ENCODE data around the gene FAM234B. TPM values are rescaled to one million over a fixed set of nuclear protein-coding genes. Genes with fewer than 3 reads are reported as not detected.
"Not testable (repeated sequence)": the region's sequence is repeated elsewhere in the genome, so short reads cannot be mapped to it uniquely, and the experiment has no call there.

The FAM234B gene
- total RNA-seq, 1 experiment from 2014 or later = 13.3 TPM

DNA sequence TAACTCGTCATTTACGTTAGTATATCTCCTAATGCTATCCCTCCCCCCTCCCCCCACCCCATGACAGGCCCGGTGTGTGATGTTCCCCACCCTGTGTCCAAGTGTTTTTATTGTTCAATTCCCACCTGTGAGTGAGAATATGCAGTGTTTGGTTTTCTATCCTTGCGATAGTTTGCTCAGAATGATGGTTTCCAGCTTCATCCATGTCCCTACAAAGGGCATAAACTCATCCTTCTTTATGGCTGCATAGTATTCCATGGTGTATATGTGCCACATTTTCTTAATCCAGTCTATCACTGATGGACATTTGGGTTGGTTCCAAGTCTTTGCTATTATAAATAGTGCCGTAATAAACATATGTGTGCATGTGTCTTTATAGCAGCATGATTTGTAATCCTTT lies 39.5 kb downstream of the FAM234B start:
- DNase-seq = not testable (repeated sequence)

GRCh38 chr12:13084898-13085640 lies 40.9 kb downstream of the FAM234B start:
- DNase-seq = no peak
- Histone ChIP-seq H3K4me3 (ENCODE audit: insufficient read depth, low read depth, low read length) (no peak overlapping the region), H3K36me3 (replicated peaks; ENCODE audit: control insufficient read depth, insufficient read depth, low read length) (peaks cover 2% of the 10 kb centered on the region), H3K27me3 (ENCODE audit: control insufficient read depth, insufficient read depth, low read length) (no peaks in the 10 kb centered on the region)

More for the DNA sequence above, 39.5 kb downstream of the FAM234B start:
- H3K27me3 ChIP-seq (ENCODE audit: control insufficient read depth, insufficient read depth, low read length); H3K4me3 ChIP-seq (ENCODE audit: insufficient read depth, low read depth, low read length); H3K36me3 ChIP-seq (replicated peaks; ENCODE audit: control insufficient read depth, insufficient read depth, low read length): not testable (repeated sequence)

DNA sequence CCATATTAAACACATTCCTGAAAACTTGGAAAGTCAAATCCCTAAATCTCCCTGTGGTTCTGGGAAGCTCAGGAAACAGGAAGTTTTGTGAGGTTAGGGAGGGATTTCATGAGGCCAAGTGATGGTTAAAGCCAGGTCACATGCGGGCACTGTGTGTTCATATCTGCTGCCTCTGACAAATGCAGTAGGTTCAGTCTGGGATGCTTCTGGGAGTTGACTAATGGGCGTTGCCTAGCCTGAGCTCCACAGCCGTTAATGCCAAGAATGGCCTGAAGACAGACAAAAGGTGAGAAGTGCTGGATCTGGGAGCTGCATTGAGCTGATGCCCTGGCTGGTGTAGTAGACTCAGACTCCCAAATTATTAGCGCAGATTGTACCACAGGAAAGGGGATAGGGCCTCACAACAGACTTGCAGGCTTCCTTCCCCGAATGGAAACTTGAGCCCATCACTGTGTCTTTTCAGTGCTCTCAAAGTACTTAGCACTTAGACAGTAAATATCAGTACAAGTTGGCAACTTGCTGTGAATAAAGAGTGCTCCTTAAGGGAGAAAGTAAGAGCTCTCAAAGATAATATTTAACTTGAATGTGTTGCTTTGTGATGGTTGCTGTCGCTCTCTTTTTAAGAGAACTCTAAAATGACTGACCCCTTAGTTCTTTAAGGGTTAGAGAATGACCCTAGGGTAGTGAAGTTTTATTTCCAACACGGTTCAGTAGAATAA lies 41.9 kb downstream of the FAM234B start:
- H3K4me3 ChIP-seq (ENCODE audit: insufficient read depth, low read depth, low read length) = no peak overlapping the region
- no peaks in the 10 kb centered on the region; the same call in 1 of the 2 replicates for H3K36me3 ChIP-seq (replicated peaks; ENCODE audit: control insufficient read depth, insufficient read depth, low read length)
- DNase-seq = no peak
- no peaks in the 10 kb centered on the region for H3K27me3 ChIP-seq (ENCODE audit: control insufficient read depth, insufficient read depth, low read length)

DNA sequence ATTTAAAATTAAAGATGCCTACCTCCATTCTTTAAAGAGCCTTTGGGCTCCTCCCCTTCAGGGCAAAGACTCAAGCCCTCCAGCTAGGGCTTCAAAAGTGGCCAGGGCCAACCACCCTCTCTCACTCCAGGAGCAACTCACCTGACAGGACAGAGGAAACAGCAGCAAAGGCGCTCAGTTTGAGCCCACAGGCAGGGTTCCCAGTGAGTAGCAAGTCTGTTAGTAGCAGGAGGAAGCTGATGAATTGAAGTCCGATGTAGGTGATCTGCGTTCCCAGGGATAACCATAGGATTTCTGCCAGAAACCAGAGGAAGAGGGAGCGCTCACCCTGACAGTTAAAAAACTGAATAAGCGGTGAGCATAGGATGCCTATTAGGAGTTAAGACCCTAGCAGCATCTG lies 43.6 kb downstream of the FAM234B start:
- no peaks in the 10 kb centered on the region for H3K36me3 ChIP-seq (replicated peaks; ENCODE audit: control insufficient read depth, insufficient read depth, low read length)
- DNase-seq = no peak
- H3K27me3 ChIP-seq (ENCODE audit: control insufficient read depth, insufficient read depth, low read length) = no peaks in the 10 kb centered on the region
- no peak overlapping the region for H3K4me3 ChIP-seq (ENCODE audit: insufficient read depth, low read depth, low read length)

DNA sequence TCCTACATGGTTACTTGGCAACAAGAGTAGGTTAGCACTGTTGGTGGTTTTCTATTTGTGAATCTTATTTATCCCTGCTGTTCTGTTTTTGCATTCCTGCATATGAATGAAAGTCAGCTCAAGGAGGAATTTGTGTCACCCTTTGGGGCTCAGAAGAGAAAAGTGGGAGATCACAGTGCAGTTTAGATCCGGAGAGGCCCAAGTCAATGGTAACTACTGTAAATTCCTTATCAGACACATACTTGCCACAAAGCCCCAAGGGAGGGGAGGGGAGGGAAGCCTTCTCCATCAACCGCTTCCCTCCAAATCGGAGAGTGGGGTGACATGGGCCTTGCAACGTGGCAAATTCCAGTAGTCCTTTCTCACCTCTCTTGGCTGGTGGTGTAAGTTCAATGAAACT lies 44.3 kb downstream of the FAM234B start:
- peak; percentile 60 for DNase-seq
- Histone ChIP-seq H3K27me3 (ENCODE audit: control insufficient read depth, insufficient read depth, low read length) (no peaks in the 10 kb centered on the region), H3K36me3 (replicated peaks; ENCODE audit: control insufficient read depth, insufficient read depth, low read length) (no peaks in the 10 kb centered on the region), H3K4me3 (ENCODE audit: insufficient read depth, low read depth, low read length) (no peak overlapping the region)

DNA sequence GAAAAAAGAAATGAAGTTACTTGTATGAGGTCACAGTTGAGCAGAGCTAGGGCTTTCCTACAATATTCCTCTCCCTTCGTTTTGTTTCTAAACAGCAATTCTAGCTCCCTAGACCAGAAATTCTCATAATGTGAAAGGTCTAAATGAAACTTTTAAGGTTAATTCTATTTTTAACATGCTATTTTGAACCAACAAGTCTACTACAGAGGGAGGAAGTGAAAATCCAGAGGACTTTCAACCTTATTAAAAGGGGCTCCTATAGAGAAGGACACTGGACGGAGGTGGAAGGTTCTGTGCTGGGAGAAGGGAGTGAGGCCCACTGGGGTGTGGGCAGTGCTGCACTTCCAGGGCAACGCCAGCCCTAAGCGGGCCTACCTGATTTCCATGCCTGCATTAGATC lies 45.9 kb downstream of the FAM234B start:
- no peaks in the 10 kb centered on the region for H3K36me3 ChIP-seq (replicated peaks; ENCODE audit: control insufficient read depth, insufficient read depth, low read length)
- no peak overlapping the region for H3K4me3 ChIP-seq (ENCODE audit: insufficient read depth, low read depth, low read length)
- DNase-seq = no peak
- no peaks in the 10 kb centered on the region for H3K27me3 ChIP-seq (ENCODE audit: control insufficient read depth, insufficient read depth, low read length)

GRCh38 chr12:13091832-13092231 lies 47.7 kb downstream of the FAM234B start:
- DNase-seq = no peak
- H3K27me3 ChIP-seq (ENCODE audit: control insufficient read depth, insufficient read depth, low read length) = no peaks in the 10 kb centered on the region
- H3K4me3 ChIP-seq (ENCODE audit: insufficient read depth, low read depth, low read length) = no peak overlapping the region
- no peaks in the 10 kb centered on the region for H3K36me3 ChIP-seq (replicated peaks; ENCODE audit: control insufficient read depth, insufficient read depth, low read length)

GRCh38 chr12:13093191-13093847 lies 49.1 kb downstream of the FAM234B start:
- H3K4me3 ChIP-seq (ENCODE audit: insufficient read depth, low read depth, low read length) = no peak overlapping the region
- no peak for DNase-seq
- H3K36me3 ChIP-seq (replicated peaks; ENCODE audit: control insufficient read depth, insufficient read depth, low read length) = no peaks in the 10 kb centered on the region
- no peaks in the 10 kb centered on the region for H3K27me3 ChIP-seq (ENCODE audit: control insufficient read depth, insufficient read depth, low read length)

- Histone ChIP-seq H3K36me3 (replicated peaks; ENCODE audit: control insufficient read depth, insufficient read depth, low read length) (no peaks in the 10 kb centered on the region), H3K4me3 (ENCODE audit: insufficient read depth, low read depth, low read length) (no peak overlapping the region), H3K27me3 (ENCODE audit: control insufficient read depth, insufficient read depth, low read length) (no peaks in the 10 kb centered on the region)
- DNase-seq = no peak
Observed at GRCh38 chr12:13093848-13094220, 49.7 kb downstream of the FAM234B start.

GRCh38 chr12:13094367-13094766 lies 50.2 kb downstream of the FAM234B start:
- no peaks in the 10 kb centered on the region for H3K36me3 ChIP-seq (replicated peaks; ENCODE audit: control insufficient read depth, insufficient read depth, low read length)
- H3K4me3 ChIP-seq (ENCODE audit: insufficient read depth, low read depth, low read length) = no peak overlapping the region
- no peaks in the 10 kb centered on the region for H3K27me3 ChIP-seq (ENCODE audit: control insufficient read depth, insufficient read depth, low read length)
- DNase-seq = no peak

DNA sequence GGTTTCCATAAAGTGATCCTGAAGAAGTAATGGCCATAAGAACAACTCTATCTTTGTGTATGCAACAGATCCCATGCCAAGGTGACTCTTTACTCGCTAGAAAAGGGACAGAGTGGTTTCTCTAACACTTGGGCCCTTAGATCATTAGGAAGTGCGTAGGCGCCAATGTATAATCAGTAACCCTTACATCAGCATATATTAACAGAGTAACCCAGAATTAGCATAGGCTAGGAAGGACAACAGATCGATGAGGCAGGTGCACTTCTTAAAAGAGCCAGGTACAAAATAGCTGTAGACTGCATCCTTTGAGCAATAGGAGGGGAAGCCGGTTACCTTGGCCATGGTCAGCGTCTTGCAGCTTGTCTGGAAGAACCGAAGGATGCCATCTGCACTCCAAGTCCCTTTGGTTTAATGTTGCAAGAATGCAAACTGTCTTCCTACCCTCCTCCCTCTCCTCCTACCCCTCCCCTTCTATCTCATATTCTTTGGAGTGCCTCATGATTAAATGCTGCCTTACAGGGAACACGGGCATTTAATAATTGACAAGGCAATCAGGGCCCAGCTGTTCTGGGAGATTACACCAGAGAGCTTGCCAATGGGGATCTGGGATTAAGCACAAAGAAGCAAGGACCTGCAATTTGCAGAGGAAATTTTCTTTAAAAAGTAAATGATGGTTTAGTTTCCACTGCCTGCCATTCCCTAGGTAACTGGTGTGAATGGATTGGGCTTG lies 51.2 kb downstream of the FAM234B start:
- Histone ChIP-seq H3K4me3 (ENCODE audit: insufficient read depth, low read depth, low read length) (no peak overlapping the region), H3K36me3 (replicated peaks; ENCODE audit: control insufficient read depth, insufficient read depth, low read length) (no peaks in the 10 kb centered on the region), H3K27me3 (ENCODE audit: control insufficient read depth, insufficient read depth, low read length) (no peaks in the 10 kb centered on the region)
- no peak for DNase-seq

DNA sequence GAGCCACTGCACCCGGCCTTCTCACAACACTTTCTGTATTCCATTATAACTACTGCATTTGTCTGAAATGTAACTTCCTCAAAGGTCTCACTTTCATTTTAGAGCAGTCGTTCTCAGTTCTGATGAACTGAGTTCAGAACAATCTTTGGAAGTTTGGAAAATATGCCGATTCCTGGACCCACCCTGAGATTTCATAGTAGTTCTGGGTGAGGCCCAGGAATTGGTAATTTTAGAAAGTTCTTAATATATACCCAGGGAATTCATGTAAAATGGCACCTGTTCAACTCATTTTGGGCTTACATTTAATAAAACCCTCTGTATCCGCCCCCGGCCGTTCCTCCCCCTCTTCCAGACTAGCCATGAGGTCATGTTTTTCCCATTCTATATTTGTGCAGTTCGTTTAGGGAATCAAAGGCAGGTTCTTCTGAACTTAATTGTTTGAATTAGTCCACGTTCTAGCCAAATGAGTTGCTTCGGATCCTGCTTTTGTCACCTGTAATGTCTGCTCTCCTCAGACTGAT lies 53.4 kb downstream of the FAM234B start:
- no peaks in the 10 kb centered on the region for H3K27me3 ChIP-seq (ENCODE audit: control insufficient read depth, insufficient read depth, low read length)
- H3K4me3 ChIP-seq (ENCODE audit: insufficient read depth, low read depth, low read length) = no peak overlapping the region
- H3K36me3 ChIP-seq (replicated peaks; ENCODE audit: control insufficient read depth, insufficient read depth, low read length) = no peaks in the 10 kb centered on the region
- no peak for DNase-seq

DNA sequence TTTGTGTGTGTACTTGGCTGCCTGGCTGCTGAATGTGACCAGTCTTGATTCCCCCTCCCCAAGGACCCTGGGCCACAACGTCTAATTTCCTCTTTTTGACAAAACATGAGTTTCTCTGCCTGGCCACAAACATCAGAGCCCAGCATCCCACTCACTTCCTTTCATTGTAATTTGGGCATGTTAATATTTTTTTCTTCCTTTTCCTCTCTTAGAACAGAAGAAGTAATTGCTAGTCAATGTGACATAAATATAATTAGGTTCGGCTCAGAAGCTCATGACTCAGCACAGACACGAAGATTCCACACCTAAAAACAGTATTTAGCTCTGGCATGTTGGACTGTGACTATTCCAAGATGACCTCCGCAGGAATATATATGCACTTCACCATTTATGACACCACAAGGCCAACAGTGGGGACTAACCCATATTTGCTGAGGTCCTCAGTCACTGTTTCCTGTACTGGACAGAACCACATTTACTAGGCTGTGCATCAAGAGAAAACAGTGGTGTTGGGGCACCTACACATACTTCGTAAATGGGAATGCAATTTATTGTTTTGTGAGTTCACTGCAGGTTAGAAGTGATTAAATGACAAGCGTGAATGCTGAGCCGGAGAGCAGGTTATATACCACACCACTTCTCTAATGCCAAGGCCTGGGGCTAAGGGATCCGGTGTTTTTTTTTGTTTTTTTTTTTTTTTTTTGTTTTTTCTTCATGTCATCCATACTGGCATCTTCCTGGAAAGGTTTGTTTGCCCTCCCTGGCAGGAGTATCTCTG lies 55.1 kb downstream of the FAM234B start:
- H3K4me3 ChIP-seq (ENCODE audit: insufficient read depth, low read depth, low read length) = no peak overlapping the region
- H3K36me3 ChIP-seq (replicated peaks; ENCODE audit: control insufficient read depth, insufficient read depth, low read length) = no peaks in the 10 kb centered on the region
- no peaks in the 10 kb centered on the region for H3K27me3 ChIP-seq (ENCODE audit: control insufficient read depth, insufficient read depth, low read length)
- no peak for DNase-seq

All from H7 (cell line).